Effector CD8-positive, alpha-beta T cell (primary cell): ENCODE measurements around the gene SENP8.

Experiments
- DNase-seq: peaks from one replicate; lab custom pipeline; 2025; lab: John Stamatoyannopoulos, UW

SENP8 gene

GRCh38 chr15:72175186-72176044 is 57.2 kb downstream of the SENP8 start:
- DNase-seq, result no peak

DNA sequence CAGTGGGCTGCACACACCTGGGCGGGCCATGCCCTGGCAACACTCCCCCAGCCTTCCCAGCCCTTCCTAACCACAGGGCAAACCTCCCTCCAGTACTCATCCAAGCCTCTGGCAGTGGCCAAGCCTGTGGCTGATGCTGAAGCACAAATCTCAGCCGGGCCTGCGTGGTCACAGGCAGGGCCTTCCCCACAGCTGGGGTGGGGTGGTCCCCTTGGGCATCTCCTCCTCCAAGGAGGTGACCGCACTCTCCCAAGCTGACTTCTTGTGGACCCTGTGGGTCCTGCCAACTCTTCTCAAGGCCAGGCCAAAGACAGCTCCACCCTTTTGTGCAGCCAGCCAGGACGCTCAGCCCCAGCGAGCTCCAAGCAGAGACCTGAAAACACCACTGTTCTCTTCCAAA is 58.0 kb downstream of the SENP8 start:
- no peak for DNase-seq

DNA sequence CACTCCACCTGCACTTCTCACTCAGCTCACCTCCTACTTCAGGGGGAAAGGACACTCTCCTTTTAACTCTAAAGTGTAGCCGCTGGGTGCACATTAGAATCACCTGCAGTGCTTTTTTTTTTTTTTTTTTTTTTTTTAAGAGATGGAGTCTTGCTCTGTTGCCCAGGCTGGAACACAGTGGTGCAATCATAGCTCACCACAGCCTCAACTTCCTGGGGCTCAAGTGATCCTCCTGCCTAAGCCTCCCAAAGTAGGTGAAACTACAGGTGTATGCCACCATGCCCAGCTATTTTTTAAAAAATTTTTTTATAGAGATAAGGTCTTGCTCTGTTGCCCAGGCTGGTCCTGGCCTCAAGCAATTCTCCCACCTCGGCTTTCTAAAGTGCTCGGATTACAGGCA is 58.5 kb downstream of the SENP8 start:
- DNase-seq, result no peak

GRCh38 chr15:72178976-72179585 is 60.9 kb downstream of the SENP8 start:
- no peak for DNase-seq

GRCh38 chr15:72179950-72180581 is 61.9 kb downstream of the SENP8 start:
- no peak for DNase-seq

DNA sequence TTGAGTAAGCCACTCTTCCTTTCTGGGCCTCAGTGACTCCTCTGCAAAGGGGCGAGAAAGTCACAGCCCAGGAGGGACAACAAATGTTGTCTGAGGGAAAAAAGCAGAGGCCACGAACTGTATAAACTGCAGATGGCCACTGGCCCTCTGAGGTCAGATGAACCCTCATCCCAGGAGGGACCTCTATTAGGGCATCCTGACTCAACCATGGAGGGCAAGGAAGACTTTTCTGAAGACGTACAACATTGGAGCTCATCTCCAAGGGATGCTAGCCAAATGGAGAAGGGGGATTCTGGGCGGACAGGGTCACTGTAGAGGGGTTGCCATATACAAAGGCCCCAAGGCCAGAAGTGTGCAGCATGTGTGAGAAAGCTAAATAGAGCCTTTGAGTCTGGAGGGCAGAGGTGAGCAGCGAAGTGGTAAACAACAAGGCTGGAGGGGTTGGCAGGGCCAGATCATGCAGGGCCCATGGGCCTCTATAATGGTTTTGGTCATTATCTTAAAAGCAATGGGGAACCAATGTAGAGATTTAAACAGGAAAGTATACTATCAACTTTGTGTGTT is 62.6 kb downstream of the SENP8 start:
- DNase-seq, result no peak

DNA sequence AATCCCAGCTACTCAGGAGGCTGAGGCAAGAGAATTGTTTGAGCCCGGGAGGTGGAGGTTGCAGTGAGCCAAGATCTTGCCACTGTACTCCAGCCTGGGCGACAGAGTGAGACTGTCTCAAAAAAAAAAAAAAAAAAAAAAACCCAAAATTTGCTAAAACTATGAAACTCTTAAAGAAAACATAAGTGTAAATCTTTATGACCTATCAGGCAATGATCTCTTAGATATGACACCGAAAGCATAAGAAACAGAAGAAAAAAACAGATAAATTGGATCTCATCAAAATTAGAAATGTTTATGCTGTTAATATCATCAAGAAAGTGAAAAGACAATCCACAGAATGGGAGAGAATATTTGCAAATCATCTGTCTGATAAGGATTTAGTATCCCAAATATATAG is 64.0 kb downstream of the SENP8 start:
- no peak for DNase-seq

DNA sequence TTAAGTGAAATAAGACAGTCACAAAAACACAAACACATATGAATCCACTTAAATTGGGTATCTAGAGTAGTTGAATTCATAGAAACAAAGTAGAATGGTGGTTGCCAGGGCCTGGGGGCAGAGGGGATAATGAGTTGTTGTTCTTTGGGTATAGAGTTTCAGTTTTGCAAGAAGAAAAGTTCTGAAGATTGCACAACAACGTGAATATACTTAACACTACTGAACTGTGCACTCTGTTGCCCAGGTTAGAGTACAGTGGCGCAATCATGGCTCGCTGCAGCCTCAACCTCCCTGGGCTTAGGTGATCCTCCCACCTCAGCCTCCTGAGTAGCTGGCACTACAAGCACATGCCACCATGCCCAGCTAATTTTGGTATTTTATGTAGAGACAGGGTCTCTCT is 64.5 kb downstream of the SENP8 start:
- DNase-seq, result no peak

- no peak for DNase-seq
These were observed 65.6 kb downstream of the SENP8 start for GRCh38 chr15:72183781-72184164.

DNA sequence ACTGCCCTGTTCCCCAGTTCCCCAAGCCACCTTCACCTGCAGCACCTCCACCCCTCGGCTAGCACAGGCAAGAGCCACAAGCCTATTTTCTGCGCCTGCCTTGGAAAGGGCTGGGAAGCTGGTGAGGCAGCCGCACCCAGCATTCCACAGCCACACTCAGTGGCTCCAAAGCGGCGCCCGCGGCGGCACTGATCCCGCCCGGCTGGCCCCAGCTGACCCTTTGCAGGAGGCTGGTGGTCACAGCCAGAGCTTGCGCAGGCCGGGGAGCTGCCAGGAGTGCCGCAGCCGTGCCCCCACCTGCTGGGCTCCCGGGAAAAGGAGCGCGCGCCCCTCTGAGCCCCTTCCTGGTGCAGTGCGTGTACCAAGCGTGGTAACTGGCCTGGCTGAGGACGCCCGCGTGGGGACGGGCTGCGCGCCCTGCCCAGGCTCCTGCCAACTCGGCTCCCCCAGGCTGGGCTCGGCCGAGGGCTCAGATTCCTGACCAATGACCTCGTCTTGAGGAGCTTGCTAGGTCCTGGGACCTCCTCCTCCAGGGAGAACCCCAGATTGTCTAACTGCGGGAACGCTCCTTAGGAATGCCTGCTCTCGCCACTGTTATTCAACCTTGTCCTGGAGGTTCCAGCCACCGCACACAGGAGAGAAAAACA is 66.1 kb downstream of the SENP8 start:
- no peak for DNase-seq

- DNase-seq, result no peak
These were observed 71.2 kb downstream of the SENP8 start for GRCh38 chr15:72189250-72189902.

DNA sequence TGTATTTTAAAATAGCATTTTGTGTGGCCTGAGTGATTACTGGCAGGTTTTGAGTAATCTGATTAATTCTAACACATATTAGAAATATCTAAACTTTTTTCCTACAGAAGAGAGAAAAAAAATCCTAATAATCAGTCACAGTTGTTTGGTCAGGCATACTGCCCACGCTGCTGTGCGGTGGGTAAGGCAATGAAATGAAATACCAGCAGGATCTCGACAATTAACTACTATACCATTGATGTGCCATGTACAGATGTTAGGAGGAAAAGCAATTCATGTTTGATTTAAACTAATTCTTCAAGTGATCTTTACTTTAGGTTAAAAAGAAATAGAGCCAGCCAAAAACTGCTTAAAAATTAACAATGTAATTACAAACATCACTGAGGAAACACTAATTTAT is 74.2 kb downstream of the SENP8 start:
- no peak for DNase-seq
